Transverse colon (tissue), 4 donors: ENCODE results near the gene TLE6.

ENCODE experiments used
- CTCF ChIP-seq, 5 experiments: fragments of 200-600 bp in 3 of 5; fragments of 450-650 bp in 2 of 5; sonication (generic) in 3 of 5; IDR thresholded peaks; 1 replicate in 2 of 5; 2 replicates in 3 of 5; pipeline ENCODE4 v1.5.1; 2016 to 2017; ENCODE audit warnings: antibody characterized with exemption in 5 of 5, inconsistent platforms in 3 of 5, mild to moderate bottlenecking in 2 of 5, moderate library complexity in 1 of 5
- EP300 ChIP-seq: sonication (generic); formaldehyde crosslinking; IDR thresholded peaks from one replicate; pipeline ENCODE4 v1.6.1; 2017; ENCODE audit warnings: antibody characterized with exemption, low read depth
- POLR2A ChIP-seq: fragments of 450-650 bp; IDR thresholded peaks from one replicate; pipeline ENCODE4 v1.6.1; 2016; ENCODE audit warnings: antibody characterized with exemption, mild to moderate bottlenecking, moderate library complexity
- POLR2AphosphoS5 ChIP-seq, 3 donors: sonication (generic); formaldehyde crosslinking; IDR thresholded peaks; one replicate each; pipeline ENCODE4 v1.6.1; 2016; ENCODE audit warnings: antibody characterized with exemption in 3 of 3

DNA sequence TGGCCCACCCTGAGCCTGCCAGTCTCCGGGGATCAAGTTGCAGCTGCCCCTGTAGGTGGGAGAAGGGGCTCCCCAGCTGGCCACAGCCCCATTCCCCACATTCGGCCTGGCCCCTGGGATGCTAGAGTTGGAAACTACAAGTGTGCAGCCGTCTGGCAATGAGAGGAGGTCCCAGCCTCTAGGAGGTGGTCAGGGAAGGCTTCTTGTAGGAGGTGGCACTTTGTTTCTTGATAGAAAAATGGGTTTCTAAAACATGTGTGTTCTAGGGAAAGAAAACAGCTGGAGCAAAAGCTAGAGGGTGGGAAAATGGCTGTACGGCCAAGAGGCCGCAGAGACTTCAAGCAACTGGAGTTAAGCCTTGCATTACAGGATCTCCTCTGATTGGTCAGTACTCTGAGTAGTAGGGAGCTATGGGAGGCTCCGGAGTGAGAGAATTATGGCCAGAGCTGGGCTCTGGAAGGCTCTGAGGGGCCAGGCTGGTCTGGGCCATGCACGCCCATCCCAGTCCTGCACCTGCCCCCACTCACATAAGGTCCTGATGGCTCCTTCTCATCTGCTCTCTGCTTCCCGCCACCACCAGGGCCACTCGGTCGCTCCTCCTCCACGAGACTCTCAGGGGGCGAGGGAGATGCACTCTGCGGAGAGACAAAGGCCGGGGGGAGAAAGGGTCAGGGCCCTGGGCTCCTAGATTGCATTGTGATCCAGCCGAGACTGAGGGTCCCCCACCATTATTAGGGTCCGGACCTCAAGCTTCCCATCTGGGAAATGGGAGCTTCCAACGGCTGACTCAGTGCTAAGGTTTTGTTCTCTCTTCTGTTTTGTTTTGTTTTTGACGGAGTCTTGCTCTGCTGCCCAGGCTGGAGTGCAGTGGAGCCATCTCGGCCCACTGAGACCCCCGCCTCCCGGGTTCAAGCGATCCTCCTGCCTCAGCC lies 38.0 kb downstream of the TLE6 start:
- no peak for TF ChIP-seq CTCF (IDR thresholded peaks at IDR 0.05)
- TF ChIP-seq POLR2A: no peak
- TF ChIP-seq POLR2AphosphoS5 (IDR thresholded peaks at IDR 0.05): no peak
- no peak for TF ChIP-seq EP300
